ENCODE measurements around the gene GMPPB. TPM values are rescaled to one million over a fixed set of nuclear protein-coding genes. Genes with fewer than 3 reads are reported as not detected.

The GMPPB gene
- total RNA-seq, 1 donor = 21.0 TPM

GRCh38 chr3:49680493-49681231 is 43.1 kb downstream of the GMPPB start:
- H3K36me3 ChIP-seq (ENCODE audit: insufficient read depth, low read length) = peaks cover 75% of the 10 kb centered on the region
- H3K79me2 ChIP-seq (ENCODE audit: insufficient read depth, low read length) = peaks cover 7% of the 10 kb centered on the region
- H3K9me3 ChIP-seq (ENCODE audit: low read depth, low read length) = no peaks in the 10 kb centered on the region
- H2AFZ ChIP-seq (ENCODE audit: low read length) = no peak overlapping the region
- H3K4me1 ChIP-seq (ENCODE audit: insufficient read depth, low read length) = no peaks in the 10 kb centered on the region
- H4K20me1 ChIP-seq (ENCODE audit: insufficient read depth, low read length) = peaks cover 20% of the 10 kb centered on the region
- peak; percentile 92 for DNase-seq (ENCODE audit: insufficient read length, low spot score, missing footprints)
- H3K27me3 ChIP-seq (ENCODE audit: insufficient read depth, low read length) = no peaks in the 10 kb centered on the region
- H3K4me2 ChIP-seq (ENCODE audit: insufficient read depth, low read length) = no peak overlapping the region
- TF ChIP-seq, protein P1, sequence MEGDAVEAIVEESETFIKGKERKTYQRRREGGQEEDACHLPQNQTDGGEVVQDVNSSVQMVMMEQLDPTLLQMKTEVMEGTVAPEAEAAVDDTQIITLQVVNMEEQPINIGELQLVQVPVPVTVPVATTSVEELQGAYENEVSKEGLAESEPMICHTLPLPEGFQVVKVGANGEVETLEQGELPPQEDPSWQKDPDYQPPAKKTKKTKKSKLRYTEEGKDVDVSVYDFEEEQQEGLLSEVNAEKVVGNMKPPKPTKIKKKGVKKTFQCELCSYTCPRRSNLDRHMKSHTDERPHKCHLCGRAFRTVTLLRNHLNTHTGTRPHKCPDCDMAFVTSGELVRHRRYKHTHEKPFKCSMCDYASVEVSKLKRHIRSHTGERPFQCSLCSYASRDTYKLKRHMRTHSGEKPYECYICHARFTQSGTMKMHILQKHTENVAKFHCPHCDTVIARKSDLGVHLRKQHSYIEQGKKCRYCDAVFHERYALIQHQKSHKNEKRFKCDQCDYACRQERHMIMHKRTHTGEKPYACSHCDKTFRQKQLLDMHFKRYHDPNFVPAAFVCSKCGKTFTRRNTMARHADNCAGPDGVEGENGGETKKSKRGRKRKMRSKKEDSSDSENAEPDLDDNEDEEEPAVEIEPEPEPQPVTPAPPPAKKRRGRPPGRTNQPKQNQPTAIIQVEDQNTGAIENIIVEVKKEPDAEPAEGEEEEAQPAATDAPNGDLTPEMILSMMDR (IDR thresholded peaks at IDR 0.05; ENCODE audit: extremely low read depth, low read depth, low read length) = no peak
- H3K27ac ChIP-seq (ENCODE audit: low read depth, low read length) = no peak overlapping the region
- no peak overlapping the region for H3K4me3 ChIP-seq (ENCODE audit: insufficient read depth, low read length)

DNA sequence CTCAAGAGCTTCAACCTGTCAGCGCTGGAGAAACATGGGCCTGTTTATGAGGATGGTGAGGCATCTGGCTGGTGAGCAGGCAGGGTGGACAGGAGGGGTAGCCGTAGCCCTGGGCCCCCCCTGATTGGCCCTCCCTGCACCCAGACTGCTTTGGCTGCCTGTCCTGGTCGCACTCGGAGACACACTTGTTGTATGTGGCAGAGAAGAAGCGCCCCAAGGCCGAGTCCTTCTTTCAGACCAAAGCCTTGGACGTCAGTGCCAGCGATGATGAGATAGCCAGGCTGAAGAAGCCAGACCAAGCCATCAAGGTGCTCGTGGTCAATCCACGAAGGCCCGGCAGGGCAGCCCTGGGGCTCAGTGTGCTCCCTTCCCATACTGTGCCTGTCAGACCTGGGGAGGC is 47.8 kb downstream of the GMPPB start:
- Histone ChIP-seq H3K4me1 (ENCODE audit: insufficient read depth, low read length) (peaks cover 5% of the 10 kb centered on the region), H3K27ac (ENCODE audit: low read depth, low read length) (no peak overlapping the region), H3K4me3 (ENCODE audit: insufficient read depth, low read length) (no peak overlapping the region), H2AFZ (ENCODE audit: low read length) (no peak overlapping the region), H3K27me3 (ENCODE audit: insufficient read depth, low read length) (no peaks in the 10 kb centered on the region), H3K9me3 (ENCODE audit: low read depth, low read length) (no peaks in the 10 kb centered on the region), H3K79me2 (ENCODE audit: insufficient read depth, low read length) (peaks cover 26% of the 10 kb centered on the region), H3K4me2 (ENCODE audit: insufficient read depth, low read length) (no peak overlapping the region), H3K36me3 (ENCODE audit: insufficient read depth, low read length) (peaks cover 48% of the 10 kb centered on the region), H4K20me1 (ENCODE audit: insufficient read depth, low read length) (peaks cover 28% of the 10 kb centered on the region)
- TF ChIP-seq, protein P1 (IDR thresholded peaks at IDR 0.05; ENCODE audit: extremely low read depth, low read depth, low read length) = no peak
- no peak for DNase-seq (ENCODE audit: insufficient read length, low spot score, missing footprints)

- no peak for DNase-seq (ENCODE audit: insufficient read length, low spot score, missing footprints)
- Histone ChIP-seq H3K4me2 (ENCODE audit: insufficient read depth, low read length) (peak overlapping the region; percentile 85), H3K4me3 (ENCODE audit: insufficient read depth, low read length) (peak overlapping the region; percentile 87), H3K27me3 (ENCODE audit: insufficient read depth, low read length) (no peaks in the 10 kb centered on the region), H3K9me3 (ENCODE audit: low read depth, low read length) (no peaks in the 10 kb centered on the region), H3K79me2 (ENCODE audit: insufficient read depth, low read length) (peaks cover 26% of the 10 kb centered on the region), H4K20me1 (ENCODE audit: insufficient read depth, low read length) (peaks cover 28% of the 10 kb centered on the region), H3K27ac (ENCODE audit: low read depth, low read length) (peak overlapping the region; percentile 85), H3K4me1 (ENCODE audit: insufficient read depth, low read length) (peaks cover 5% of the 10 kb centered on the region), H3K36me3 (ENCODE audit: insufficient read depth, low read length) (peaks cover 39% of the 10 kb centered on the region), H2AFZ (ENCODE audit: low read length) (peak overlapping the region; percentile 51)
- TF ChIP-seq, protein P1 (IDR thresholded peaks at IDR 0.05; ENCODE audit: extremely low read depth, low read depth, low read length) = no peak
Measured at GRCh38 chr3:49674497-49674983, 49.2 kb downstream of the GMPPB start.

DNA sequence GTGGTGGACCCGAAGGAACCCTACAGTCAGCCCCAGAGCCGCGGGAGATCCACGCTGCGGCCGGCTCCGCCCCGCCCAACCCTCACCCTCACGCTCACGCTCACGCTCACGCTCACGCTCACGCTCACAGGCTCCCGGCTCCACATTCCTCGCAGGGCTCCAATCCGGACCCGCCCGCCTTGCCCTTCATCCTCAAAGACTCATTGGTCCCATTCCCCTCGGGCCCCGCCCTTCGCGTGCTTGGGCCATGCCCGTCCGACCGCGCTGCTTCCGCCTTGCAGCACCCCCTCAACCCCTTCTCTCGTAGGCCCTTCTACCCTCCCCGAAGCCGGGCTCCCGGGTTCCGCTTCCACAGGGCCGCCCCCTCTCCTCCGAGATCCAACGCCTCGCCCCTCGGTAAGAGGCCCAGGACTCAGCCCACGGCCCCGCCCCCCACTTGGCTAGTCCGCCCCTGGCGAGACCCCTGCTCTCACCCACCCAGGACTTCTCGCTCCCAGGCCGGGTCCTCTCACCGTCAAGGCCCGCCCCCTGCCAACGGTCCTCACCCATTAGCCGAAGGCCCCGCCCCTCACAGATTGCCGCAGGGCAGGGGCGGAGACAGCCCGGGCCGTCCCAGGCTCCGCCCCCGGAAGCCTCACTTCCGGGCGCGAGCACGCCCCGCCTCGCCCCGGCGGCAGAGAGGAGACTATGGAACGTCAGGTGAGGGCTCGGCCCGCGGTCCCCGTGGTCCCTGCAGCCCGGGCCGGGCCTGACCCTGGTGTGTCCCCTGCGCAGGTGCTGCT is 49.8 kb downstream of the GMPPB start, which contains the start of gene APEH:
TSS of gene APEH (plus strand) at position 637 of the 782 bp plus-strand sequence. CDS start at position 688, 51 bp downstream.
- peak; percentile 100 for DNase-seq (ENCODE audit: insufficient read length, low spot score, missing footprints)
- H3K4me2 ChIP-seq (ENCODE audit: insufficient read depth, low read length) = peak within 1 kb of the TSS; percentile 85
- TF ChIP-seq, protein P1 (IDR thresholded peaks at IDR 0.05; ENCODE audit: extremely low read depth, low read depth, low read length) = no peak
- peak within 1 kb of the TSS; percentile 85 for H3K27ac ChIP-seq (ENCODE audit: low read depth, low read length)
- H3K79me2 ChIP-seq (ENCODE audit: insufficient read depth, low read length) = peaks cover 26% of the 10 kb centered on the region
- no peaks in the 10 kb centered on the region for H3K27me3 ChIP-seq (ENCODE audit: insufficient read depth, low read length)
- peak within 1 kb of the TSS; percentile 87 for H3K4me3 ChIP-seq (ENCODE audit: insufficient read depth, low read length)
- peaks cover 27% of the 10 kb centered on the region for H4K20me1 ChIP-seq (ENCODE audit: insufficient read depth, low read length)
- H3K36me3 ChIP-seq (ENCODE audit: insufficient read depth, low read length) = peaks cover 34% of the 10 kb centered on the region
- H3K4me1 ChIP-seq (ENCODE audit: insufficient read depth, low read length) = peaks cover 10% of the 10 kb centered on the region
- H2AFZ ChIP-seq (ENCODE audit: low read length) = peak within 1 kb of the TSS; percentile 87
- no peaks in the 10 kb centered on the region for H3K9me3 ChIP-seq (ENCODE audit: low read depth, low read length)

Data from osteoblast (primary cell).